ENCODE measurements around the gene SFI1.
A peak's percentile ranks its signal among the peaks of the same experiment; 100 is the strongest.
"Not testable (repeated sequence)": the region's sequence is repeated elsewhere in the genome, so short reads cannot be mapped to it uniquely, and the experiment has no call there.

Gene SFI1

GRCh38 chr22:31497148-31497938 is 1.0 kb downstream of the SFI1 start:
- TF ChIP-seq CTCF (IDR thresholded peaks at IDR 0.05; ENCODE audit: poor library complexity, severe bottlenecking), result no peak
- Histone ChIP-seq H3K36me3 (ENCODE audit: low read depth) (0 out of 2 replicates have a peak, but pooled peaks cover 7% of the 10 kb centered on the region), H3K4me1 (ENCODE audit: insufficient read depth, poor library complexity, severe bottlenecking) (no peaks in the 10 kb centered on the region), H3K4me3 (ENCODE audit: severe bottlenecking) (peak overlapping the region; percentile 54), H3K27me3 (ENCODE audit: insufficient read depth, poor library complexity, severe bottlenecking) (no peaks in the 10 kb centered on the region), H3K9me3 (ENCODE audit: severe bottlenecking) (no peaks in the 10 kb centered on the region), H3K27ac (ENCODE audit: poor library complexity, severe bottlenecking) (peak overlapping the region; percentile 54)
- DNase-seq (ENCODE audit: low spot score) (no peak), ATAC-seq (ENCODE audit: low read depth) (no peak)

- H3K4me3 ChIP-seq (ENCODE audit: severe bottlenecking), result no peak overlapping the region
- H3K36me3 ChIP-seq (ENCODE audit: low read depth), result 0 out of 2 replicates have a peak, but pooled peaks cover 7% of the 10 kb centered on the region
- no peaks in the 10 kb centered on the region for H3K27me3 ChIP-seq (ENCODE audit: insufficient read depth, poor library complexity, severe bottlenecking)
- DNase-seq (ENCODE audit: low spot score), result no peak
- ATAC-seq (ENCODE audit: low read depth), result no peak
- TF ChIP-seq CTCF (IDR thresholded peaks at IDR 0.05; ENCODE audit: poor library complexity, severe bottlenecking), result no peak
- H3K4me1 ChIP-seq (ENCODE audit: insufficient read depth, poor library complexity, severe bottlenecking), result peaks cover 6% of the 10 kb centered on the region
- H3K27ac ChIP-seq (ENCODE audit: poor library complexity, severe bottlenecking), result no peak overlapping the region
- H3K9me3 ChIP-seq (ENCODE audit: severe bottlenecking), result no peaks in the 10 kb centered on the region
These were observed 5.4 kb downstream of the SFI1 start for GRCh38 chr22:31501738-31502137.

GRCh38 chr22:31503211-31503964 is 7.1 kb downstream of the SFI1 start:
- DNase-seq (ENCODE audit: low spot score), result no peak
- no peak for TF ChIP-seq CTCF (IDR thresholded peaks at IDR 0.05; ENCODE audit: poor library complexity, severe bottlenecking)
- no peak overlapping the region for H3K27ac ChIP-seq (ENCODE audit: poor library complexity, severe bottlenecking)
- no peaks in the 10 kb centered on the region for H3K27me3 ChIP-seq (ENCODE audit: insufficient read depth, poor library complexity, severe bottlenecking)
- H3K36me3 ChIP-seq (ENCODE audit: low read depth), result peaks cover 2% of the 10 kb centered on the region
- ATAC-seq (ENCODE audit: low read depth), result no peak
- peaks cover 6% of the 10 kb centered on the region for H3K4me1 ChIP-seq (ENCODE audit: insufficient read depth, poor library complexity, severe bottlenecking)
- no peaks in the 10 kb centered on the region for H3K9me3 ChIP-seq (ENCODE audit: severe bottlenecking)
- H3K4me3 ChIP-seq (ENCODE audit: severe bottlenecking), result no peak overlapping the region

GRCh38 chr22:31504282-31504681 is 7.9 kb downstream of the SFI1 start:
- no peak overlapping the region for H3K27ac ChIP-seq (ENCODE audit: poor library complexity, severe bottlenecking)
- no peak for ATAC-seq (ENCODE audit: low read depth)

GRCh38 chr22:31507517-31507916 is 11.2 kb downstream of the SFI1 start:
- H3K27ac ChIP-seq (ENCODE audit: poor library complexity, severe bottlenecking); DNase-seq (ENCODE audit: low spot score); ATAC-seq (ENCODE audit: low read depth); H3K4me1 ChIP-seq (ENCODE audit: insufficient read depth, poor library complexity, severe bottlenecking); H3K4me3 ChIP-seq (ENCODE audit: severe bottlenecking); H3K27me3 ChIP-seq (ENCODE audit: insufficient read depth, poor library complexity, severe bottlenecking); H3K9me3 ChIP-seq (ENCODE audit: severe bottlenecking): not testable (repeated sequence)
- peaks cover 14% of the 10 kb centered on the region for H3K36me3 ChIP-seq (ENCODE audit: low read depth)

More at GRCh38 chr22:31504282-31504681, 7.9 kb downstream of the SFI1 start:
- no peak for TF ChIP-seq CTCF (IDR thresholded peaks at IDR 0.05; ENCODE audit: poor library complexity, severe bottlenecking)
- H3K4me3 ChIP-seq (ENCODE audit: severe bottlenecking), result no peak overlapping the region
- H3K36me3 ChIP-seq (ENCODE audit: low read depth), result peaks cover 11% of the 10 kb centered on the region
- no peaks in the 10 kb centered on the region for H3K27me3 ChIP-seq (ENCODE audit: insufficient read depth, poor library complexity, severe bottlenecking)
- H3K9me3 ChIP-seq (ENCODE audit: severe bottlenecking), result no peaks in the 10 kb centered on the region
- DNase-seq (ENCODE audit: low spot score), result no peak
- H3K4me1 ChIP-seq (ENCODE audit: insufficient read depth, poor library complexity, severe bottlenecking), result peaks cover 6% of the 10 kb centered on the region
